Breast epithelium (tissue), 4 donors: ENCODE results near the gene AP3S2. TPM values are rescaled to one million over a fixed set of nuclear protein-coding genes. Genes with fewer than 3 reads are reported as not detected.

Experiments
- DNase-seq, 2 donors: peaks; one replicate each; pipeline ENCODE4 v3.0.0-alpha.2; 2019; ENCODE audit warnings: low spot score in 2 of 2
- H3K27ac ChIP-seq, 2 donors: fragments of 200-600 bp; sonication (generic) in 1 of 2; one replicate each; pipeline ENCODE4 v1.5.1; 2016 to 2019; ENCODE audit warnings: mild to moderate bottlenecking in 1 of 2
- H3K27me3 ChIP-seq, 2 donors: fragments of 200-600 bp; sonication (generic) in 1 of 2; one replicate each; pipeline versions ENCODE4 v1.5.1 to v1.6.0; 2017 to 2019; ENCODE audit warnings: control low read depth in 1 of 2, mild to moderate bottlenecking in 1 of 2
- H3K36me3 ChIP-seq: fragments of 200-600 bp; one replicate; pipeline ENCODE4 v1.5.1; 2019
- H3K4me1 ChIP-seq, 2 donors: fragments of 200-600 bp; sonication (generic); one replicate each; pipeline ENCODE4 v1.5.1; 2016 to 2019; ENCODE audit warnings: control low read depth in 1 of 2
- H3K4me3 ChIP-seq, 3 donors: fragments of 200-600 bp; sonication (generic); 1 replicate in 2 of 3; 2 replicates in 1 of 3; pipeline ENCODE4 v1.5.1; 2016 to 2019; ENCODE audit warnings: mild to moderate bottlenecking in 3 of 3, moderate library complexity in 2 of 3
- H3K9me3 ChIP-seq, 2 donors: fragments of 200-600 bp; sonication (generic) in 1 of 2; one replicate each; pipeline ENCODE4 v1.5.1; 2016 to 2019; ENCODE audit warnings: control low read depth in 1 of 2
- CTCF ChIP-seq, 3 donors: fragments of 450-650 bp; IDR thresholded peaks; one replicate each; pipeline ENCODE4 v1.5.1; 2016 to 2017; ENCODE audit warnings: antibody characterized with exemption in 3 of 3, mild to moderate bottlenecking in 3 of 3, moderate library complexity in 3 of 3
- POLR2A ChIP-seq: fragments of 450-650 bp; IDR thresholded peaks from one replicate; pipeline ENCODE4 v1.6.1; 2016; ENCODE audit warnings: antibody characterized with exemption, mild to moderate bottlenecking, moderate library complexity
- POLR2AphosphoS5 ChIP-seq, 3 donors: sonication (generic); formaldehyde crosslinking; IDR thresholded peaks; one replicate each; pipeline ENCODE4 v1.6.1; 2017; ENCODE audit warnings: antibody characterized with exemption in 3 of 3
- intact Hi-C: fragments of 100-400 bp; cut with DNase I; formaldehyde crosslinking; loops from one replicate; pipeline ENCODE4 v1.15.1; 2023; ENCODE audit warnings: low total_unique reads
- total RNA-seq, 3 donors: library from RNA; depleted of rRNA; stranded (reverse); fragments of >200 nt; gene quantifications; one replicate each; pipeline ENCODE4 v1.1.0, GENCODE V29; 2016

Gene AP3S2
- total RNA-seq, 3 donors from 2014 or later: 37.4 to 57.4 (median 52.8) TPM

GRCh38 chr15:89830639-89831038 is 63.2 kb downstream of the AP3S2 start:
- no peaks in the 10 kb centered on the region for H3K36me3 ChIP-seq
- peaks cover 0 to 12% of the 10 kb centered on the region in 2 donors for H3K4me1 ChIP-seq
- no peaks in the 10 kb centered on the region for H3K9me3 ChIP-seq
- peak overlapping the region; percentile 59 to 79 for H3K27ac ChIP-seq
- TF ChIP-seq CTCF (IDR thresholded peaks at IDR 0.05): no peak
- no peak for TF ChIP-seq POLR2AphosphoS5 (IDR thresholded peaks at IDR 0.05)
- no peak for TF ChIP-seq POLR2A
- DNase-seq: no peak
- no peak overlapping the region for H3K4me3 ChIP-seq
- intact Hi-C loops: no loop called here
- no peaks in the 10 kb centered on the region for H3K27me3 ChIP-seq

GRCh38 chr15:89829616-89830440 is 64.0 kb downstream of the AP3S2 start:
- Histone ChIP-seq H3K27ac (peak overlapping the region; percentile 79 to 90), H3K9me3 (no peaks in the 10 kb centered on the region), H3K27me3 (no peaks in the 10 kb centered on the region), H3K4me3 (no peak overlapping the region), H3K4me1 (peaks cover 0 to 12% of the 10 kb centered on the region in 2 donors), H3K36me3 (no peaks in the 10 kb centered on the region)
- TF ChIP-seq POLR2A (no peak), POLR2AphosphoS5 (IDR thresholded peaks at IDR 0.05) (no peak), CTCF (IDR thresholded peaks at IDR 0.05) (no peak)
- DNase-seq: no peak
- intact Hi-C loops: no loop called here

- no peaks in the 10 kb centered on the region for H3K9me3 ChIP-seq
- H3K4me3 ChIP-seq: no peak overlapping the region
- no peak for DNase-seq
- TF ChIP-seq CTCF (IDR thresholded peaks at IDR 0.05) (no peak), POLR2AphosphoS5 (IDR thresholded peaks at IDR 0.05) (no peak), POLR2A (no peak)
- H3K36me3 ChIP-seq: no peaks in the 10 kb centered on the region
- H3K27me3 ChIP-seq: no peaks in the 10 kb centered on the region
- H3K4me1 ChIP-seq: peaks cover 0 to 12% of the 10 kb centered on the region in 2 donors
- peak overlapping the region; percentile 79 to 90 for H3K27ac ChIP-seq
- intact Hi-C loops: no loop called here
Observed at GRCh38 chr15:89829161-89829560, 64.6 kb downstream of the AP3S2 start.

- TF ChIP-seq POLR2A (no peak), POLR2AphosphoS5 (IDR thresholded peaks at IDR 0.05) (peak in 1 of 3 donors; percentile 34), CTCF (IDR thresholded peaks at IDR 0.05) (no peak)
- no peaks in the 10 kb centered on the region for H3K27me3 ChIP-seq
- H3K36me3 ChIP-seq: no peaks in the 10 kb centered on the region
- no peak for DNase-seq
- peaks cover 3 to 17% of the 10 kb centered on the region in 2 donors for H3K4me1 ChIP-seq
- intact Hi-C loops: no loop called here
- peak overlapping the region in 1 of 3 donors; percentile 2 for H3K4me3 ChIP-seq
- no peaks in the 10 kb centered on the region for H3K9me3 ChIP-seq
- H3K27ac ChIP-seq: peak overlapping the region; percentile 79 to 90
Observed at GRCh38 chr15:89828281-89829145, 65.3 kb downstream of the AP3S2 start.
